Ishikawa (cell line): ENCODE results near the gene TSPAN9.

Experiments used
- CEBPB ChIP-seq: IDR thresholded peaks from 2 replicates; pipeline ENCODE4 v1.6.1; 2012
- CREB1 ChIP-seq: IDR thresholded peaks from 2 replicates; pipeline ENCODE4 v1.6.1; 2012; ENCODE audit warnings: low read depth
- EGR1 ChIP-seq: IDR thresholded peaks from 2 replicates; pipeline ENCODE4 v1.6.1; 2012
- EP300 ChIP-seq: IDR thresholded peaks from 2 replicates; pipeline ENCODE4 v1.6.1; 2012; ENCODE audit warnings: borderline replicate concordance
- FOXM1 ChIP-seq: IDR thresholded peaks from 2 replicates; pipeline ENCODE4 v1.6.1; 2012; ENCODE audit warnings: low read depth, borderline replicate concordance
- NFIC ChIP-seq: IDR thresholded peaks from 2 replicates; pipeline ENCODE4 v1.6.1; 2012
- RAD21 ChIP-seq: IDR thresholded peaks from 2 replicates; pipeline ENCODE4 v1.6.1; 2012; ENCODE audit warnings: low read depth
- TAF1 ChIP-seq: IDR thresholded peaks from 2 replicates; pipeline ENCODE4 v1.6.1; 2012; ENCODE audit warnings: low read depth, mild to moderate bottlenecking
- TCF12 ChIP-seq: IDR thresholded peaks from 2 replicates; pipeline ENCODE4 v1.6.1; 2012; ENCODE audit warnings: low read depth
- TEAD4 ChIP-seq: IDR thresholded peaks from 2 replicates; pipeline ENCODE4 v1.6.1; 2012
- YY1 ChIP-seq: IDR thresholded peaks from 2 replicates; pipeline ENCODE4 v1.6.1; 2012; ENCODE audit warnings: low read depth
- ZBTB7A ChIP-seq: IDR thresholded peaks from 2 replicates; pipeline ENCODE4 v1.6.1; 2012; ENCODE audit warnings: low read depth
- TF ChIP-seq, protein P1 (sequence below): IDR thresholded peaks from 2 replicates; pipeline ENCODE4 v1.6.1; 2012
- TF ChIP-seq, protein P2 (sequence below): IDR thresholded peaks from 2 replicates; pipeline ENCODE4 v1.6.1; 2012
- TF ChIP-seq, protein P3 (sequence below): IDR thresholded peaks from 2 replicates; pipeline ENCODE4 v1.6.1; 2012; ENCODE audit warnings: low read depth, mild to moderate bottlenecking

The TSPAN9 gene

DNA sequence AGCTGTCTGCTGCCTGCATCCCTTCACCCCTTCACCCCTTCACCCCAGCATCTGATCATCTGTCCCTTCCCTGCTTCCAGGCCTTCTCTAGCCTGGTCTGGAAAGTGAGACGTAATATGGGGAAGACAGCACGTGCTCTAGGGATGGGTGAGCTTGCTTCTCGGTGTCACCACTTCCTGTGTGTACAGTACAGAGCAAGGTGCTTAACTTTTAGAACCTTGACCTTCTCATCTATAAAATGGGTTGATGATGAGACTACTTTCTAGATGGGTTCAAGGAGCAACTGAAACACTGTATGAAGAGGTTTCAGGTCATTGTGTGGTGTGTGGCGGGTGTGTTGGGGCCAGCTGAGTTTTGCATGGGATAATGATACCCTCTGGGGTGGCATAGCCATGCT lies 140.5 kb downstream of the TSPAN9 start:
- TF ChIP-seq TAF1, result no peak
- TF ChIP-seq FOXM1, result no peak
- no peak for TF ChIP-seq CREB1
- no peak for TF ChIP-seq EP300
- TF ChIP-seq, protein P1, sequence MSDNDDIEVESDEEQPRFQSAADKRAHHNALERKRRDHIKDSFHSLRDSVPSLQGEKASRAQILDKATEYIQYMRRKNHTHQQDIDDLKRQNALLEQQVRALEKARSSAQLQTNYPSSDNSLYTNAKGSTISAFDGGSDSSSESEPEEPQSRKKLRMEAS, result no peak
- no peak for TF ChIP-seq TEAD4
- no peak for TF ChIP-seq TCF12
- no peak for TF ChIP-seq RAD21
- TF ChIP-seq ZBTB7A, result no peak
- TF ChIP-seq NFIC, result no peak
- no peak for TF ChIP-seq CEBPB
- no peak for TF ChIP-seq YY1
- TF ChIP-seq, protein P2, sequence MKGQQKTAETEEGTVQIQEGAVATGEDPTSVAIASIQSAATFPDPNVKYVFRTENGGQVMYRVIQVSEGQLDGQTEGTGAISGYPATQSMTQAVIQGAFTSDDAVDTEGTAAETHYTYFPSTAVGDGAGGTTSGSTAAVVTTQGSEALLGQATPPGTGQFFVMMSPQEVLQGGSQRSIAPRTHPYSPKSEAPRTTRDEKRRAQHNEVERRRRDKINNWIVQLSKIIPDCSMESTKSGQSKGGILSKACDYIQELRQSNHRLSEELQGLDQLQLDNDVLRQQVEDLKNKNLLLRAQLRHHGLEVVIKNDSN, result no peak
- TF ChIP-seq EGR1, result no peak
- TF ChIP-seq, protein P3, sequence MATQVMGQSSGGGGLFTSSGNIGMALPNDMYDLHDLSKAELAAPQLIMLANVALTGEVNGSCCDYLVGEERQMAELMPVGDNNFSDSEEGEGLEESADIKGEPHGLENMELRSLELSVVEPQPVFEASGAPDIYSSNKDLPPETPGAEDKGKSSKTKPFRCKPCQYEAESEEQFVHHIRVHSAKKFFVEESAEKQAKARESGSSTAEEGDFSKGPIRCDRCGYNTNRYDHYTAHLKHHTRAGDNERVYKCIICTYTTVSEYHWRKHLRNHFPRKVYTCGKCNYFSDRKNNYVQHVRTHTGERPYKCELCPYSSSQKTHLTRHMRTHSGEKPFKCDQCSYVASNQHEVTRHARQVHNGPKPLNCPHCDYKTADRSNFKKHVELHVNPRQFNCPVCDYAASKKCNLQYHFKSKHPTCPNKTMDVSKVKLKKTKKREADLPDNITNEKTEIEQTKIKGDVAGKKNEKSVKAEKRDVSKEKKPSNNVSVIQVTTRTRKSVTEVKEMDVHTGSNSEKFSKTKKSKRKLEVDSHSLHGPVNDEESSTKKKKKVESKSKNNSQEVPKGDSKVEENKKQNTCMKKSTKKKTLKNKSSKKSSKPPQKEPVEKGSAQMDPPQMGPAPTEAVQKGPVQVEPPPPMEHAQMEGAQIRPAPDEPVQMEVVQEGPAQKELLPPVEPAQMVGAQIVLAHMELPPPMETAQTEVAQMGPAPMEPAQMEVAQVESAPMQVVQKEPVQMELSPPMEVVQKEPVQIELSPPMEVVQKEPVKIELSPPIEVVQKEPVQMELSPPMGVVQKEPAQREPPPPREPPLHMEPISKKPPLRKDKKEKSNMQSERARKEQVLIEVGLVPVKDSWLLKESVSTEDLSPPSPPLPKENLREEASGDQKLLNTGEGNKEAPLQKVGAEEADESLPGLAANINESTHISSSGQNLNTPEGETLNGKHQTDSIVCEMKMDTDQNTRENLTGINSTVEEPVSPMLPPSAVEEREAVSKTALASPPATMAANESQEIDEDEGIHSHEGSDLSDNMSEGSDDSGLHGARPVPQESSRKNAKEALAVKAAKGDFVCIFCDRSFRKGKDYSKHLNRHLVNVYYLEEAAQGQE, result no peak

DNA sequence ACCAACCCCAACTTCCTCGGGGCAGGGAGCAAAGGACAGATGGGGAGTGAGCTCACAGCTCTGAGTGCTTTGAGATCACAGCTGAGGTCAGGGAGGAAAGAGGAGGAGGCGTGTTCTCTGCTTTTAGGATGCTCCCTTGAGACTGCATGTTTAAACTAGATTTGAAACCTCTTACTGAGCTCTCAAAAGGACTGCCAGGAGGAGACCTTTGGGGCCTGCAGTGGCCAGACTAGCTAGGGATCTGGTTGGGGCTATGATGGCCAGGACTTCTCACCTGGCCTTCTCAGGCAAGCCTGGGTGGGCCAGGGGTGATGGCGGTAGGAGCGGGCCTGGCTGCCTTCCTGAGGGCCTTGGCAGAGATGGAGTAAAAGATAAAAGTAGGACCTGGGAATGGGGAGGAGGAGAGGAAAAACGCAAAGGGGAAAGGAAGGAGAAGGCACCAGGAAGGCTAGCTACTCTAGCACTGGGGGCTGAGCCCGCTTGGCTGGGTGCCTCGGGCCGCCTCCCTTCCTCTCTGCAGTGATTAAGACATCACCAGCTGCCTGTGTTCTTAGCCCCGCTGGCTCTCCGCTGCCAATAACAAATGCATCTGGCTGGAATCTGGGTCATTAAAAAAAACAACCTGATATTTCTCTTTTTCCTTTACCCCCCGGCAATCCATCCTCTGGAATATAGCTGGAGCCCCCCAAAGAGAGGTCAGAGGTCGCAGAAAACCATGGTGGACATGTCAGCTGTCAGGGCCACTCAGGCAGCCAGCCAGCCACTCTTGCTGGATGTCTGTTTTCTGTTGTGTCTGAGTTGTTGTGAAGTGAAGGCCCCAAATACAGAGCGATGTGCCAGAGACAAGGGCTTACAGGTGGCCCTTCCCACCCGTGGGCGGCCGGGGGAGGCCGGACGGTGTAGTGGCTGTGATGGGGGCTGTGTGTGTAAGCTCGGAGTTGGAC lies 141.3 kb downstream of the TSPAN9 start:
- TF ChIP-seq, protein P3, result no peak
- no peak for TF ChIP-seq TEAD4
- TF ChIP-seq NFIC, result no peak
- TF ChIP-seq CREB1, result no peak
- no peak for TF ChIP-seq EP300
- TF ChIP-seq TAF1, result no peak
- no peak for TF ChIP-seq CEBPB
- no peak for TF ChIP-seq FOXM1
- no peak for TF ChIP-seq YY1
- TF ChIP-seq RAD21, result no peak
- no peak for TF ChIP-seq EGR1
- TF ChIP-seq, protein P1, result no peak
- no peak for TF ChIP-seq TCF12
- TF ChIP-seq ZBTB7A, result no peak
- TF ChIP-seq, protein P2, result no peak

DNA sequence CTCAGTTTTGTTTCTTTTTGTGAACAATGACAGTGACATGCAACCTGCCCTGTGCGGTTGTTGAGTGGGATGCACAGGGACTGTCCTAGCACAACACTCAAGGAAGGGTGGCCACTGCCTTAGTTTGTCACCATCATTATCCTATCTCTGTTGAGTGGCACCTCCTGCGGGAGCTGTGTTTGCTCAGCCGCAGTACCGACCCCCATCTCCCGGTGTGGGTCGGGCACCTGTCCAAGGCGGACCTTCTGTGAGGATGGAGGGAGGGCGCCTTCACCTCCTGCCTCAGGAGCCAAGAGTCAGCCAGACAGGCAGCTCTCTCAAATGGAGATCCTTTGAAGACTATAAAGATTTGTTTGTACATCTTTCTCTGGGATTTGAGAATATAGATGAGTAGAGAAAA lies 142.1 kb downstream of the TSPAN9 start:
- TF ChIP-seq TCF12 (no peak), YY1 (no peak), NFIC (no peak), CEBPB (no peak), ZBTB7A (no peak)
- TF ChIP-seq, protein P2, result no peak

DNA sequence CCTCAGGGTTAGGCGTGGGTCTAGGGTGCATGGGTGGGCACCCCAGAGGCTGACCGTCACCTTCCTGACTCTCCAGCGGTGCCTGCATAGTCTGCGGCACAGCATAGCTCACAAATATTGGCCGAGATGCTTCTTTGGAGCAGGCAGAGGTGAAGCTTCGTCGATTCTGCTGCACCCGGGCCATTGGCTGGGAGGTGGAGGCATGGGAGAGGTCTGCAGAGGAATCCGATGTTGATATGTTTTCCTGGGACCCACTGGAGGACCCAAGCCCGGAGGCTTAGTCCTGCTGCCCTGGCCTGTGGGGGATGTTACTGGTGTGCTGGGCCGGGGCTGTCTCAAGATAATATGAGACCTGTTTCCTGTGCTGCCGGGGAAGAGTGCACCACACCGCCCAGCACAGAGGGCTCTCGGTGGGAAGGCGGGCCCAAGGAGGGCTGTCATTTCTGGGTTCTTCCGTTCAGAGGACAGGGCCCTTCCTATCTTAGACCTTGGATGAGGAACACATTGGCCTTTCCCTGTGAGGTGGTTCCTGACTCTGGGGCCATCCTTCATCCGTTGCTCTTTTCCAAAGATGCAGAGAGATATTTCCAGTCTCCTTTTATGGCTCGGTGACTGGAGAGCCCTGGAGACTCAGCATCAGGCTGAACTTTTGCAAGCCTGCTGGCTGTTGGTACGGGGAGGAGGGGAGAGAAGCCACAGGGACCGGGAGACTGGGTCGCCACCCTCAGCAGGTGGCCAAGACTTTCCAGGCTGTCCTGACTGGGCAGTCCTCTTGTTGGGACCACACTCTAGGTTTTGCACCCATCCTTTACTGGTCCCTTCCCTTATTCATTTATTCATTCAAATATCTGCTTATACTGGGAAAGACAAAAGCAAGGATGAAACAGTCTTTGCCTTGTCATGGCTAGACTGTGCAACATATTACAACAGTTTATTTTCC lies 143.5 kb downstream of the TSPAN9 start:
- TF ChIP-seq, protein P3, result no peak
- TF ChIP-seq YY1 (no peak), CREB1 (no peak), EP300 (no peak), FOXM1 (no peak), CEBPB (no peak), TEAD4 (no peak), RAD21 (no peak), TCF12 (no peak), TAF1 (no peak)
- TF ChIP-seq, protein P1, result no peak
